ENCODE measurements around the gene FKBP1B.
"Not testable (repeated sequence)": the region's sequence is repeated elsewhere in the genome, so short reads cannot be mapped to it uniquely, and the experiment has no call there.

The FKBP1B gene

DNA sequence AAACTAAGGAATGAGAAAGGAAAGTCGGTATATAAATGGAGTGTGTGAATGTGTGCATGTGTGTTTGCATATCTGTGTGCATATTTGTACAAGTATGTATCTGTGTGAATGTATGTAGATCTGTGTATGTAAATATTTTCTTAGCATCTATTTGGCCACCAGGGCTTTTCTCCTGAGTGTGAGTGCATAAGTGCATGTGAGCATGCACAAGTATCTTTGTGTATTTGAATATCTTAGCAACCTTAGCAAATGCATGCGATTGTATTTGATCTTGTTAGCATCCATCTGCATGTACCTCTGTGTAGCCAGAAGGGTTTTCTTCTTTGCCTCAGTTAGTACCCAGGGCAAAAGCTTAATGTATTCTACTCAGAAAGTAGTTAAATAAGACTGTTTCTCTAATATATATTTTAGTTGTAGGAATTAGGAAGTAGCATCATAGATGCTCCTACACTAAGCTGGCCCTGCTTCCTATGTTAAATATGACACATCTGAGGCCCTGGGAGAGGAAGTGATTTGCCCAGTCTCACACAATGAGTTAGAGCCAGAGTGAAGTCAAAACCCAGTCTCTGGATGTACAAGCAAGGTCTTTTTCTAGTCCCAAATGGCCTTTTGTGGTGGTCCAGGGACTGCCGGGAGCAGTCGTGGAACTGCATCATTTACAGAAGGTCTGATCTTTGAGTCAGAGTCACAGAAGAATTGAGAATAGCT is 9.2 kb downstream of the FKBP1B start:
- no peak for DNase-seq (ENCODE audit: extremely low read depth in 1 of 2, low read depth in 1 of 2)

DNA sequence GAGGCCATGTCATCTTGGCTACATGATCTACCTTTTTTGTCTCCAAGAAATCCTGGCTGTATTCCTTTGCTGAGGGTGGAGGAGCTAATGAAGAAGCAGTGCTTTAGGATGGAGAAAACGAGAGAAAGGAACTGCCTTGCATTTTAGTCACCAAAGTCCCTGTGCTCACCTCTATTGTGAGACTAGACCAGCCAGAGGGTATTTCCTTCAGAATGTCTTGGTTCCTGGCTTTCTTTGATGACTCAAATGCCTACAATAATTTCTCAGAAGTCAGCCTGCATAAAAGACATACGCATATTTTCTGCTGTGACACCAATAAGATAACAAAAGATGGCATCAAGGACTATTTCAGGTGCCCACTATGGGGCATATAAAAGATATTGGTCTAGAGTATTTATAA is 15.8 kb downstream of the FKBP1B start:
- no peak for DNase-seq (ENCODE audit: extremely low read depth in 1 of 2, low read depth in 1 of 2)

DNA sequence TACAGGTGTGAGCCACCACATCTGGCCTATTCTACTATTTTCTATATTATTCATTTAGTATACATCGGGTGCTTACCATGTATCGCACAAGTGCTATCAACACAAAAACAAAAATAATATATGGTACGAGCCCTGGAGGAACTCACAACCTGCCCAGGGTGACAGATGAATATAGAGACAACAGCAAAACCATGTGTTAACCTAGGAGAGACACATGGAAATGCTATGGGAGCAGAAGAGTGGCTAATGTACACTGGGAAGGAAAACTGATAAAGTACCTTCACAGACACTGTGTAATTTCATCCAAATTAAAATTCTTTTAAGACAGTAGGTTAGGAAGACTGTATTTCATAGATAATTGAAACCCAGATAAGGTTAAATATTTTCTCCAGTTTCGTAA is 22.7 kb downstream of the FKBP1B start:
- no peak for DNase-seq (ENCODE audit: extremely low read depth in 1 of 2, low read depth in 1 of 2)

DNA sequence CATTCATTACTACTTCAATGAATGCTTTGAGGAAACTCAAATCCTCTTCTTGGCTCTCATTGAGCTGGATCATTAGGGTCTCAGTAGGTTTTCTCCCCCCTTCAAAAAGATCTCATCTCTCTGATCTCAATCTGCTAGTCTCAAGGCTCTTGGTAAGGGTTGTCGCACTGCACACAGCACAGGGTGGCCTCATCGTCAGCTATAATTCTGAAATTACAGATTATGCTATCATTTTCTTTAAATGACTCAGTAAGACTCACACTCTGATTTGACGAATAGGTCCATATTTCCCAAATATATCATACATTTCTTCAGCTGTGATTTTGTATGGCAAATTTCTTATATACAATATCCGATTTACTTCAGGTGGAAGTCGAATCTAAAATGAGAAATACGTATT is 24.3 kb downstream of the FKBP1B start:
- no peak for DNase-seq (ENCODE audit: extremely low read depth in 1 of 2, low read depth in 1 of 2)

DNA sequence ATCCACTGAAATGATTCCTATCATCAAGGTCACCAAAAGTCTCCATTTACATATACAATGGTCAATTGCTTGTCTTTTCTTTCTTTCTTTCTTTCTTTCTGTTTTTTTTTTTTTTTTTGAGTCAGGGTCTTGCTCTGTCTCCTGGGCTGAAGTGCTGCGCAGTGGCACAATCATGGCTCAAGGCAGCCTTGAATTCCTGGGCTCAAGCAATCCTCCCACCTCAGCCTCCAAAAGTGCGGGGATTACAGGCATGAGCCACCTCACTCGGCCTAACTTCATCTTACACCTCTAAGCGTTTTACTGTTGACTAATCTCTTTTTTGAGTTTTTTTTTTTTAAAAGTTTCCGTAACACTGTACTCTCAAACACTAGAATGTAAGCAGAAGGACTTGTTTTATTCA is 25.7 kb downstream of the FKBP1B start:
- DNase-seq (ENCODE audit: extremely low read depth in 1 of 2, low read depth in 1 of 2) = no peak

DNA sequence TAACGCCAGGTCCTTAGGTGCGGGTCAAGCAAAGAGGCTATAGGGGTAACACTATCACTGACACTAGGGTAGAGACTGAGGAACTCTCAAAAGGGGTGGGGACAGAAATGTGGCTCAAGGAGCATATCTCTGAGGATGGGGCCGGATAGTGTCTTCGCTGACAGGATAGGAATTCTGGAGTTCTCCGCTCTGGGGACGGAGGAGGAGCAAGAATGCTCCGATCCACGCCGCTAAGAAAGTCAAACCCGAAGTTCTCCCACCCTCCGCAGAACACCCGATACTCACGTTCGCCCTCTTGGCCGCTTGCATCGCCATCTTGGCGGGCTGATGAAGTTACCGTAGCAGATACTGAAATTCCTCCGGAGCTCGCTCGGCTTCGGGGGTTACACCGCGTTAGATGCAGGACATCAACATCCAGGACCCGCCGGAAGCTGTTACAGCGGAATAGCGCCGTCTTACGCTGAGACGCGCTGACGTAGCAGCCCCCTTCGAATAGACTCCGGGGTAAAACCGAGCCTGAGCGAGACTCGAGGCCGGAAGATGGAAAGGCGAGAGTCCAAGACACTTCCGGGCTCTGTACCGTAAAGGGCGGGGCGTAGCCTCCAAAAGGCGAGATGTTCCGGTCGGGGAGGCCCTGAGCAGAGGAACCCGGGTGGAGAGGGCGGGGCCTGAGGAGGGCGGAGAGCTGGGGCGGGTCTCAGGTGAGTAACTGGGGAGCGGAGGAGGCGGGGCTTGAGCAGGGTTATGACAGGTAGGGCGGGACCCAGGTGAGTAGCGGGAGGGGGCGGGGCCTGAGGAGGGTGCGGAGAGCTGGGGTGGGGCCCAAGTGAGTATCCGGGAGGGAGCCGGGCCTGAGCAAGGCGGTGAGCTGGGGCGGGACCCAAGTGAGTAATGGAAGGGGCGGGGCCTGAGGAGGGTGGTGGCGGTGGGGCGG is 26.6 kb downstream of the FKBP1B start, which contains the start of gene SF3B6:
SF3B6 (minus strand) TSS at position 412 of the 934 bp plus-strand sequence; CDS start at position 315, 97 bp downstream.
- peak; percentile 99 to 100 for DNase-seq (ENCODE audit: extremely low read depth in 1 of 2, low read depth in 1 of 2)

DNA sequence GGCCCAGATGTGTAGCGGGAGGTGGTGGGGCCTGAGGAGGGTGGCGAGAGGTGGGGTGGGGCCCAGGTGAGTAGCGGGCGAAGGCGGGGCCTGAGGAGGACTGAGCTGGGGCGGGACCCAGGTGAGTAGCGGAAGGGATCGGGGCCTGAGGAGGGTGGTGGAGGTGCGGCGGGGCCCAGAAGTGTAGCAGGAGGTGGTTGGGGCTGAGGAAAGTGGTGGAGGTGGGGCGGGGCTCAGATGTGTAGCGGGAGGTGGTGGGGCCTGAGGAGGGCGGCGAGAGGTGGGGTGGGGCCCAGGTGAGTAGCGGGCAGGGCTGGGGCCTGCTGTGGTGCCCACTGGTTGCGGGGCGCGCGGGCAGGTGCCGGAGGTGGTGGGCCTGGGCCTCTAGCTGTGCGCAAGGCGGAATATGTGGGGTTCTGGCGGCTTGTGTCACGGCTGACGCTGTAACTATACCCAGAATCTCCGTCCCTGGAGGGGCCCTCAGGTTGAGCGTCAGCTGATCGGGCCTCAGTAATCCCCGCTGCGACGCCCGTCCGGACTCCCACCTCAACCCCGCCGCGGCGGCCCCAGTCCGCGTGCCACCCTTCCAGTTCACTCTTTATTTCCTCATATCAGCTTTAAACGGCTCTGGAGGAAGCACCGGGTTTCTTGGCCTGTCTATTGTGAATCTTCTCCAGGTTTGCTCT is 27.5 kb downstream of the FKBP1B start:
- no peak for DNase-seq (ENCODE audit: extremely low read depth in 1 of 2, low read depth in 1 of 2)

DNA sequence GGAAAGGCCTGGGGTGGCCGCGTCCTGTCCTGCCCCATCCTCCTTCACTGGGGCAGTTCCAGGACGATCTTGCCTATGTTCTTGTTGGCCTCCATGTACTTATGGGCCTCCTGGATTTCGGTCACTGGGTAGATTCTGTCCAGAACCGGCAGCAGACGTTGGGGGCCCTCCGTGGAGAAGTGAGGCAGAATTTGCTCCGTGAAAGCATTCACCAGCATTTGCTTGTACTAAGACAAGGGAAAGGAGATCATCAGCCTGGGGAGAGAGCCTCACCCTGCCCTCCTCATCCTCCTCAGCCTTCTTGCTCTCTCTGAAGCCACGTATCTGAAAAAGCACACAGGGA is 28.0 kb downstream of the FKBP1B start:
- no peak for DNase-seq (ENCODE audit: extremely low read depth in 1 of 2, low read depth in 1 of 2)

DNA sequence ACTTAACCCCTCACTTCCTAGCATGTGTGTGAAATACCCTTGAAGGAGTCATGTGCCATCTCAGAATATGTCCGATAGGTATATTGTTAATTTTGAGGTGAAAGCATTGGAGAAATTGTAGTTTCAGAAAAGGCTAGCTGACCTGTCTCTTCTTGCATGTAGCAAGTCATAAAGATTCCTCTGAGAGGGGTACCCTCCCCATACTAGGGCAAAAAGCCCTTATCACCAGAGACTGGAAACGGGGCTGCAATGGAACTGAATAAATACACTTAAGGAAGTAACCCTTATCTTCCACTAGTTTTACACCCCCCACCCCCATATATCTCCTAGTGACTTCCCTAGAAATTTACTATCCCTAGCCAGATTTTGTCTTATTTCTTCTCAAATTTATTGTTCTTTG is 28.3 kb downstream of the FKBP1B start:
- DNase-seq (ENCODE audit: extremely low read depth in 1 of 2, low read depth in 1 of 2) = no peak

DNA sequence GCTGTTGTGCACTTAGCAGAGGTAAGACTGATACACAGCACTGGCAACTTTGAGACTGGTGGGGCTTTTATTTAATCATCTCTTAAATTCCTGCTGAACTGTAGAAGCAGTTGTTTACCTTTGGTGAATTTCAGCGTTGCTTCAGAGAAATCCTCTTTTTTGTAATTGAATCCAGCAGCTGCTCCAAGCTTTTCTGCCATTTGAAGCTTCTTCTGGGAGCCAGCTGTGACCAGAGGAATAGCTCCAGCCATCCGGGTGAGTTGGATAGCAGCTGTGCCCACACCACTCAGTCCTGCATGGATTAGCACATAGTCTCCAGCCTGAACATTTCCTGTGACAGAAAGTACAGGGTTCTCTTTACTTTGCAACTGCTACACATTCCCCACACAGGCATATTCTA is 31.2 kb downstream of the FKBP1B start:
- DNase-seq (ENCODE audit: extremely low read depth in 1 of 2, low read depth in 1 of 2) = no peak

DNA sequence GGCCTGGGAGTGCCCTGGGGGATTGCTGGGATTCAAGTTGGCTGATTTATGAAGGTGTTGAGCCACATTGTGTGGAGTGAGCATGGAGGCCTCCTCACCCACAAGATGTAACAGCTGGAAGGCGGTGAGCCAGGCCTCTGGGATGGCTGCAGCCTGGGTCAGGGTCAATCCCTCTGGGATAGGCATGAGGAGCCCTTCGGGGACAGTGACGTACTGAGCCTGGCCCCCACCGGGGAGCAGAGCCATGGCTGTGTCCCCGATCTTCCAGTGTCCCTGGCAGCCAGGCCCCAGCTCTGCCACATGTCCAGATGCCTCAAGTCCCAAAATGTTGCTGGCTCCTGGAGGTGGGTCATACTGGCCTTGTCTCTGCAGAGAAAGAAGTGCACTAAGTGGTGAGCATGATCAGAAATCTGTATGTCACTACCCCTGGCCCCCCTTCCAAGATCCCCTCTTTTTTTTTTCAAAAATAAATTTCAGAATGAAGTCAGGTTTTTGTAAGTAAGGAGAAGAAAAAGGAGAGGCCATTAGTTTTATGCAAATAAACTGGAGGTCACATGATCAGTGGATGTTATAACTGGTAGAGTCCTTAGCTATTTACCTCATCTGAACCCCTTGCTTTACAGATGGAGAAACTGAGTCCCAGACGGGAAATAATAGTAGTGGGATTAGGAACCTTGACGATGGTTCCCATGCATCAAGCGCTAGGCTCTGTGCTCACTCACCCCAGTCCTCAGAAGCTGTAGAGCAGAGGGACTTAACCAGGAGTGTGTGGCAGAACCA is 33.4 kb downstream of the FKBP1B start:
- DNase-seq (ENCODE audit: extremely low read depth in 1 of 2, low read depth in 1 of 2) = no peak

DNA sequence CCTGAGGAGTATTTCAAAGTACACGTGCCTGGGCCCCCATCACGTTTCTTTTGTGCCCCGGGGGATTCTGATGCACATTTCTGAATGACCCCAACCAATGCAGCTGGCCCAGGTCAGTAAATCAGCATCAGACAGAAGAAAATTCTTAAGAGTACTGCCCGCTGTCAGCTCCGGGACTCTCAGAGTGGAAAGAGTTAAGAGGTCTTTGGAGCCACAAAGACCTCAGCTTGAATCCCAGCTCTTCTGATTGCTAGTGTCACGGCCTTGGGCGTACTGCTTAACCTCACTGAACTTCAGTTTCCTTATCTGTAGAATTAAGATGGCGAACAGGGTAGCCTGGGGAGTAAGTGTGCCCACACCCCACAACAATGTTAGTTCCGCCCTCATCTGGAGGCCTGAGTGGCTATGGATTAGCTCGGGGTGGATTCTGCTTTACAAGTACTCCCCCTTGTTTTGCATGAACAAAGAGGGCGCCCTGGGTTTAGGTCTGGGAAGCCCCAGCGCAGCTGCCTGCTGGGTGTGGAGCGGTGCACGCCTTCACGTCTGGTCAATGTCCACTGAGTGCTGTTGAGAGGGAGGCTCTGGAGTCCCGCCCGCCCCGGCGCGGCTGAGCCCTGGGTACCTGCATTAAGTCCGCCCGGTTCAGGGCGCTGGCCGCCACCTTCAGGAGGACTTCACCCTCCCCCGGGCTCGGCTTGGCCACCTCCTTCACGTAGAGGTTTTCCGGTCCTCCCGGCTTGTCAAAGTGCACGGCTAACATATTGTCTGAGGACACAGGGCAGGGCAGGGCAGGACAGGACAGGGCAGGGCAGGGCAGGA is 34.2 kb downstream of the FKBP1B start:
- DNase-seq (ENCODE audit: extremely low read depth in 1 of 2, low read depth in 1 of 2) = no peak

DNA sequence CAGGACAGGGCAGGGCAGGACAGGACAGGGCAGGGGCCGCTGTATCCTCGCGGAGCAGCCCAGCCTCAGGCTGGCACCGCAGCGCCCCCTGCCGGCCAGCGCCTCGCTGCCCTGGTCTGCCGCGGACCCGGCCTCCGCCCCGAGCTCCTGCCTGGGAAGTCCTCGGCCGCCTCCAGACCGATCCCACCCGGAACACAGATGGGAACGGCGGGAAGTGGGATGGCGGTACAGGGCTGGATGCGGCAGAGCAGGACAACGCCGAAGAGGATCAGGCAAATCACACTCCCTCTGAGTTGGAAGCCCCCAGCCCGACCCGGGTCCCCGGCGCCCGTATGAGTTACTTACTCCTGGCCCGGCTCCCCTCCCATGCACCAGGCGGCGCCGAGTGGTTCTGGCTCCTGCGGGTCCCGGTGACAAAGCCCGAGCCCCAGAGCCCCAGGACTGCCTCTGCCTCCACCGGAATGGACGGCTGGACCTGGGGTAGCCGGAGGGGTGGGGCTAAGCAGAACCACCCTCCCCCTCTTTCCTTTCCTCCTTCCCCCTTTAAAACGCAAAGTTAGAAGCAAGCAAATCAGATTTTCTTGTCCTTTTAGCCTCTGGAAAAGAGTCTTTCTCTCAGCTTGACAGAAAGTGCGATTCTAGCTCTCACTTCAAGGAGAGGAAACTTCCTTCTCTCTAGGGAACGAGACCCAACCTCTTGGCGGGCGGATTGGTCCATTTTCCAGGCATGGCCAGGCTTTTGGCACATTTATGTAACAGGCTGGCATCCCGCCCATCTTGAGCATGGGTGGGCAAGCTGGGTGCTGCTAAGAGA is 35.1 kb downstream of the FKBP1B start, which contains the start of gene TP53I3:
TP53I3 (minus strand) TSS at position 449 of the 814 bp plus-strand sequence. CDS start 508 bp downstream, outside the sequence.
- peak in 1 of 2 donors; percentile 76 for DNase-seq (ENCODE audit: extremely low read depth in 1 of 2, low read depth in 1 of 2)

DNA sequence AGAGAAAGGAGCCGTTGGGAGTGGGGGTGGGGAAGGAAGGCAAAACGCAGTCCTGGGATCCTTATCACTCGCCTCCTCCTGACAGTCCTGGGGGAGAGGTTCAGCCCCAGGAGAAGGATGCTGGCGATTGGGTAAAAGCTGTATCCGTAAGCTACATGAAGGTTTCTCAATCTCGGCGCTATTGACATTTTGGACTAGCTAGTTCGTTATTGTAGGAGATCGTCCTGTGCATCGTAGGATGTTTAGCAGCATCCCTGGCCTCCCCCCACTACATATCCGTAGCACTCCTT is 35.6 kb downstream of the FKBP1B start:
- no peak for DNase-seq (ENCODE audit: extremely low read depth in 1 of 2, low read depth in 1 of 2)

DNA sequence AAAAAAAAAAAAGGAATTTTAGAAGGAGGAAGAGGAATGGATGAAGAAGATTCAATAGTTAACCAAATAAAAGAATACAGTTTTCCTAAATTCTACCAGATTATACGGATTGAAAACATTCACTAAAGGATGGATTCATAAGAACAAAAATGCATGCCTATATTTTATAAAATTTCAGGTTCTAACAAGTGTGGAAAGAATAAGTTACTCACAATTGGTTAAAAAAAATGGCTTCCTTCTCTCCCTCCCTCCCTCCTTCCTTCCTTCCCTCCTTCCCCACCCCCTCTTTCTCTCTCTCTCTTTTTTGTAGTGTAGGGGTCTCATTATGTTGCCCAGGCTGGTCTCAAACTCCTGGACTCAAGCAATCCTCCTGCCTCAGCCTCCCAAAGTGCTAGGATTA is 36.7 kb downstream of the FKBP1B start:
- DNase-seq (ENCODE audit: extremely low read depth in 1 of 2, low read depth in 1 of 2) = no peak

DNA sequence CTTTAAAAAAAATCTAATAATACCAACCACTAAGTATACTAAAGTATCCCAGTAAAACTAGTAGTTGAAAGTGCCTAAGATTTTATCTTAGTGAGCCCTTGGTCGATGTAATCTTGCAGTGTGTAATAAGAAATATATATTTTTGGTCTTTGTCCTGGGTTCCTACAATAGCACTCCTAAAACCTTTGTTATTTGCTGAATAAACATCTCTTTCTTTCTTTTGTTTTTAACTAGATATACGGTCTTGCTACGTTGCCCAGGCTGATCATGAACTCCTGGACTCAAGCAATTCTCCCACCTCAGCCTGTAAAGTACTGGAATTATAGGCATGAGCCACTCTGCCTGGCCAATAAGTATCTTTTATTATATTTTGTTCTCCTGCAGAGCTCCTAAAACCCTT is 37.5 kb downstream of the FKBP1B start:
- no peak for DNase-seq (ENCODE audit: extremely low read depth in 1 of 2, low read depth in 1 of 2)

DNA sequence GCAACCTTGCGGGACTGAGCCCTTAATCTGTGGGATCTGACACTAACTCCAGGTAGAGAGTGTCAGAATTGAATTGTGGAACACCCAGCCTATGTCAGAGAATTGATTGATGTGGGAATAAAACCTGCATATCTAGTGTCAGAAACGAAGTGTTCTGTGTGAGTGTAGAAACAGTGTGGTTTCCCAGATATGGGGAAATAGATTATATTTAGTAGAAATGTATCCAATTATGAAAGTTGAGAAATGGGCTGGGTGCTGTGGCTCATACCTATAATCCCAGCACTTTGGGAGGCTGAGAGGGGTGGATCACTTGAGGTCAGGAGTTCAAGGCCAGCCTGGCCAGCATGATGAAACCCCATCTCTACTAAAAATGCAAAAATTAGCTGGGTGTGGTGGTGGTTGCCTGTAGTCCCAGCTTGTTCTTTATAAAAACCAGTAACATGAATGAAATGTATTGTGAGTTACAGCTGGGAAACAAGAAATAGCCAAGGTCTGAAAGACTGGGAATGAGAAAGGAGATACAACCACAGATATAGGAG is 39.3 kb downstream of the FKBP1B start:
- no peak for DNase-seq (ENCODE audit: extremely low read depth in 1 of 2, low read depth in 1 of 2)

DNA sequence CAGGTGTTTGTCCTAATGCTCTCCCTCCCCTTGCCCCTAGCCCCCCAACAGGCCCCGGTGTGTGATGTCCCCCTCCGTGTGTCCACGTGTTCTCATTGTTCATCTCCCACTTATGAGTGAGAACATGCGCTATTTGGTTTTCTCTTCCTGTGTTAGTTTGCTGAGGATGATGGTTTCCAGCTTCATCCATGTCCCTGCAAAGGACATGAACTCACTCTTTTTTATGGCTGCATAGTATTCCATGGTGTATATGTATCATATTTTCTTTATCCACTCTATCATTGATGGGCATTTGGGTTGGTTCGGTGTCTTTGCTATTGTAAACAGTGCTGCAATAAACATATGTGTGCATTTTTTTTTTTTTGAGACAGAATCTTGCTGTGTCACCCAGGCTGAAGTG is 43.7 kb downstream of the FKBP1B start:
- DNase-seq (ENCODE audit: extremely low read depth in 1 of 2, low read depth in 1 of 2) = not testable (repeated sequence)

DNA sequence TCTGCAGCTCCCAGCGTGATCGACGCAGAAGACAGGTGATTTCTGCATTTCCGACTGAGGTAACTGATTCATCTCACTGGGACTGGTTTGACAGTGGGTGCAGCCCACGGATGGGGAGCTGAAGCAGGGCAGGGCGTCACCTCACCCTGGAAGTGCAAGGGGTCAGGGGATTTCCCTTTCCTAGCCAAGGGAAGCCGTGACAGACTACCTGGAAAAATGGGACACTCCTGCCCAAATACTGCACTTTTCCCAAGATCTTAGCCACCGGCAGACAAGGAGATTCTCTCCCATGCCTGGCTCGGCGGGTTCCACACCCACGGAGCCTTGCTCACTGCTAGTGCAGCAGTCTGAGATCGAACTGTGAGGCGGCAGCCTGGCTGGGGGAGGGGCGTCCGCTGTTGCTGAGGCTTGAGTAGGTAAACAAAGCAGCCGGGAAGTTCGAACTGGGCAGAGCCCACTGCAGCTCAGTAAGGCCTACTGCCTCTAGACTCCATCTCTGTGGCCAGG is 45.7 kb downstream of the FKBP1B start:
- DNase-seq (ENCODE audit: extremely low read depth in 1 of 2, low read depth in 1 of 2) = not testable (repeated sequence)
